ENCODE data around the gene PID1. TPM values are rescaled to one million over a fixed set of nuclear protein-coding genes. Genes with fewer than 3 reads are reported as not detected.

Gene PID1
- total RNA-seq, 2 donors from 2014 or later, result 13.0 to 13.8 TPM

GRCh38 chr2:229210641-229211040 is 60.4 kb downstream of the PID1 start:
- no peak for TF ChIP-seq POLR2A (IDR thresholded peaks at IDR 0.05)
- TF ChIP-seq CTCF (IDR thresholded peaks at IDR 0.05), result no peak
- Histone ChIP-seq H3K9me3 (no peaks in the 10 kb centered on the region), H3K4me3 (no peak overlapping the region), H3K4me1 (peaks cover 11% of the 10 kb centered on the region), H3K27ac (no peak overlapping the region), H3K27me3 (no peaks in the 10 kb centered on the region), H3K36me3 (replicated peaks in 1 of 2; ENCODE audit: insufficient read depth in 1 of 2, low read depth in 2 of 2) (no peaks in the 10 kb centered on the region)
- 85 to 88% methylated on average over 4 of the region's 4 CpGs for WGBS, 2 donors
- DNase-seq, result no peak
- intact Hi-C loops (cut with DNase I), result no loop called here
- ATAC-seq, result no peak

- Histone ChIP-seq H3K27ac (no peak overlapping the region), H3K9me3 (no peaks in the 10 kb centered on the region), H3K4me3 (no peak overlapping the region), H3K4me1 (peaks cover 11% of the 10 kb centered on the region), H3K36me3 (replicated peaks in 1 of 2; ENCODE audit: insufficient read depth in 1 of 2, low read depth in 2 of 2) (no peaks in the 10 kb centered on the region), H3K27me3 (no peaks in the 10 kb centered on the region)
- no peak for ATAC-seq
- intact Hi-C loops (cut with DNase I), result no loop called here
- WGBS, 2 donors, result 52 to 53% methylated on average over 6 of the region's 6 CpGs
- peak in 1 of 4 donors; percentile 32 for DNase-seq
- TF ChIP-seq CTCF (IDR thresholded peaks at IDR 0.05) (no peak), POLR2A (IDR thresholded peaks at IDR 0.05) (no peak)
Measured at GRCh38 chr2:229206548-229206947, 64.5 kb downstream of the PID1 start.

GRCh38 chr2:229205704-229206103 is 65.4 kb downstream of the PID1 start:
- peaks cover 11% of the 10 kb centered on the region for H3K4me1 ChIP-seq
- H3K36me3 ChIP-seq (replicated peaks in 1 of 2; ENCODE audit: insufficient read depth in 1 of 2, low read depth in 2 of 2), result no peaks in the 10 kb centered on the region
- H3K9me3 ChIP-seq, result no peaks in the 10 kb centered on the region
- H3K27me3 ChIP-seq, result no peaks in the 10 kb centered on the region
- H3K27ac ChIP-seq, result no peak overlapping the region
- WGBS, 2 donors, result 53 to 72% methylated on average over 5 of the region's 5 CpGs
- no peak overlapping the region for H3K4me3 ChIP-seq
- no peak for TF ChIP-seq POLR2A (IDR thresholded peaks at IDR 0.05)
- no peak for TF ChIP-seq CTCF (IDR thresholded peaks at IDR 0.05)
- ATAC-seq (no peak), DNase-seq (no peak)
- intact Hi-C loops (cut with DNase I), result no loop called here

GRCh38 chr2:229202646-229203045 is 68.4 kb downstream of the PID1 start:
- Histone ChIP-seq H3K4me3 (no peak overlapping the region), H3K4me1 (peaks cover 11% of the 10 kb centered on the region), H3K9me3 (no peaks in the 10 kb centered on the region), H3K36me3 (replicated peaks in 1 of 2; ENCODE audit: insufficient read depth in 1 of 2, low read depth in 2 of 2) (no peaks in the 10 kb centered on the region), H3K27me3 (no peaks in the 10 kb centered on the region), H3K27ac (no peak overlapping the region)
- ATAC-seq (no peak), DNase-seq (no peak)
- intact Hi-C loops (cut with DNase I), result no loop called here
- TF ChIP-seq POLR2A (IDR thresholded peaks at IDR 0.05), result no peak
- TF ChIP-seq CTCF (IDR thresholded peaks at IDR 0.05), result no peak
- WGBS, 2 donors, result 94 to 100% methylated on average over 1 of the region's 1 CpG

GRCh38 chr2:229201521-229201920 is 69.6 kb downstream of the PID1 start:
- TF ChIP-seq POLR2A (IDR thresholded peaks at IDR 0.05) (no peak), CTCF (IDR thresholded peaks at IDR 0.05) (no peak)
- Histone ChIP-seq H3K4me1 (peaks cover 9% of the 10 kb centered on the region), H3K27me3 (no peaks in the 10 kb centered on the region), H3K27ac (no peak overlapping the region), H3K9me3 (no peaks in the 10 kb centered on the region), H3K36me3 (replicated peaks in 1 of 2; ENCODE audit: insufficient read depth in 1 of 2, low read depth in 2 of 2) (no peaks in the 10 kb centered on the region), H3K4me3 (no peak overlapping the region)
- WGBS, 2 donors, result 80 to 82% methylated on average over 7 of the region's 7 CpGs
- ATAC-seq (no peak), DNase-seq (no peak)
- intact Hi-C loops (cut with DNase I), result no loop called here

All from body of pancreas (tissue), 4 donors.